H4 (cell line): ENCODE results near the gene IL27RA. TPM values are rescaled to one million over a fixed set of nuclear protein-coding genes. Genes with fewer than 3 reads are reported as not detected.
"Not testable (repeated sequence)": the region's sequence is repeated elsewhere in the genome, so short reads cannot be mapped to it uniquely, and the experiment has no call there.

Experiments used
- DNase-seq: peaks from one replicate; pipeline ENCODE4 v3.0.0-alpha.2; 2015; ENCODE audit warnings: low spot score
- total RNA-seq: library from RNA; depleted of rRNA; stranded (reverse); fragments of >200 nt; shearing (Covaris generic); gene quantifications from 2 replicates; pipeline ENCODE4 v1.2.3, GENCODE V29; 2014

IL27RA gene
- total RNA-seq, 1 experiment from 2014 or later, result 13.9 TPM

DNA sequence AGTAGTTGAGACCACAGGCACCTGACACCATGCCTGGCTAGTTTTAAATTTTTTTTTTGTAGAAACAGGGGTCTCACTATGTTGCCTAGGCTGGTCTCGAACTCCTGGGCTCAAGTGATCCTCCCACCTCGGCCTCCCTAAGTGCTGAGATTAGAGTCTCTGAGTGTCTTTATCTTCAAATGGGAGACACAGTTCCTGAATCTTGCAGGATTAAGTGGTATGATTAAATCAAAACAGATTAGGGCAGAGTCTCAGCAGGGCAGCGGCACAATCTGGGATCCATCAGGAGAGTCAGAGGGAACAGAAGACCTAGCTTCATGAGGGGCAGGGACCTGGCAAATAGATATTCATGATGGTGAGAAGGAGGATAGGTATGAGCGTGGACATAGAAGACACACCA is 2.7 kb upstream of the IL27RA start:
- no peak for DNase-seq

DNA sequence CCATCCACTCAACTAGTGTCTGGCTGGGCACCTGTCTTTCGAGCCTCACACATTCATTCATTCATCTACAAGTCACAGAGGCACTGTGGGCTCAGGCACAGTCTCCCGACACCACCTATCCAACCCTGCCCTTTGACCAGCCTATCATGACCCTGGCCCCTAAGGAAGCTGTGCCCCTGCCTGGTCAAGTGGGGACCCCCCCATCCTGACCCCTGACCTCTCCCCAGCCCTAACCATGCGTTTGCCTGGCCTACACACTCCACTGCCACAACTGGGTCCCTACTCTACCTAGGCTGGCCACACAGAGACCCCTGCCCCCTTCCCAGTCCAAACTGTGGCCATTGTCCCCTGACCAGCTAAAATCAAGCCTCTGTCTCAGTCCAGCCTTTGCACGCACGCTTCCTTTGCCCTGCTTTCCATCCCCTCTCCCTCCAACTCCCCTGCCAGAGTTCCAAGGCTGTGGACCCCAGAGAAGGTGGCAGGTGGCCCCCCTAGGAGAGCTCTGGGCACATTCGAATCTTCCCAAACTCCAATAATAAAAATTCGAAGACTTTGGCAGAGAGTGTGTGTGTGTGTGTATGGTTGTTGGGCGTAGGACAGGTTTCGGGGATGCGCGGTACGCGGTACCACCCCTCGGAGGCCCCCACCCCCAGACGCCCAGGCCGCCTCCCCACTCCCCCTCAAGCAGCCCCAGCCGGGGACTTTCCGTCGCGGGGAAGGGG is 404 bp upstream of the IL27RA start:
- DNase-seq, result no peak

- no peak for DNase-seq
Observed at GRCh38 chr19:14033946-14034345, 2.4 kb downstream of the IL27RA start.

- DNase-seq, result not testable (repeated sequence)
Observed at GRCh38 chr19:14035159-14035558, 3.6 kb downstream of the IL27RA start.

DNA sequence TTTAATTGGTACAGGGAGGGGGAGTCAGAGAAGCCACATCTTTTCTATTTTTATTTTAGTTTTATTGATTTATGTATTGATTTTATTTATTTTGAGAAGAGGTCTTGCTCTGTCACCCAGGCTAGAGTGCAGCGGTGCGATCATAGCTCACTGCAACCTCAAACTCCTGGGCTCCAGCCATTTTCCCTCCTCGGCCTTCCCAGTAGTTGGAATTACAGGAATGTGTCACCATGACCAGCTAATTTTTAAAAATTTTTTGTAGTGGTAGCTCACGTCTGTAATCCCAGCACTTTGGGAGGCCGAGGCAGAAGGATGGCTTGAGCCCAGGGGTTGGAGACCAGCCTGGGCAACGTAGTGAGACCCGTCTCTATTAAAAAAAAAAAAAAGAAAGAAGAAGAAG is 4.1 kb downstream of the IL27RA start:
- DNase-seq, result no peak

GRCh38 chr19:14039181-14039580 is 7.6 kb downstream of the IL27RA start:
- no peak for DNase-seq

GRCh38 chr19:14042659-14043608 is 11.4 kb downstream of the IL27RA start:
- DNase-seq, result peak; percentile 68

GRCh38 chr19:14047866-14048265 is 16.3 kb downstream of the IL27RA start:
- DNase-seq, result not testable (repeated sequence)

DNA sequence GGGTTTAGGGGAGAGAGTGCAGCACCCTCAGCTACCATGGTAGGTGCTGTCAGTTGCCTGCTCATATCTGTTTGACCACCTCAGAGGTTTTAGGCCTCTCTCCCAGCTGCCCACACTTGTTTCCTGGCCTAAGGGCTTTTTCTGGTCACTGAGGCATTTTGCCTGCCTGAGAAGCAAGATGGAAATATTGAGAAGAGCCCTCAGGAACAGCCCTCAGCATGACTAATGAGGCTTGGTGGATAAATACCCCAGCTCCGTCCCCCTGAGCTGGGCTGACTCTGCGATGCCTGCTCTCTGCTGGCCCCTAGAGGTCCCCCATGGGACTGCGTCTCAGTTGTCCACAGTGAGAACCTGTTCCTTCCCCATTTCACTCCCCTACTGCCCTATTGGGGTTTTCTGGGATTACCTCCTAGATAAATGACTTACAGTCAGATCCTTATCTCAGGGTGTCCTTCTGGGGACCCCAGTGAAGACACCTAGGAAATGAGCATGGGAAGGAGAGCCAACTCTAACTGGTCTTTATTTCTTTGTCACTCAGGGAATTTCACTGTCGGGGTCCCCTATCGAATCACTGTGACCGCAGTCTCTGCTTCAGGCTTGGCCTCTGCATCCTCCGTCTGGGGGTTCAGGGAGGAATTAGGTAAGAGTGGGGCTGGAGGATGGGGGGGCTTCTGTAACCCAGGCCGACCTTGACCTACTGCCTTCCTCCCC is 17.0 kb downstream of the IL27RA start:
- DNase-seq, result peak; percentile 50

GRCh38 chr19:14050512-14050911 is 18.9 kb downstream of the IL27RA start:
- DNase-seq, result no peak

DNA sequence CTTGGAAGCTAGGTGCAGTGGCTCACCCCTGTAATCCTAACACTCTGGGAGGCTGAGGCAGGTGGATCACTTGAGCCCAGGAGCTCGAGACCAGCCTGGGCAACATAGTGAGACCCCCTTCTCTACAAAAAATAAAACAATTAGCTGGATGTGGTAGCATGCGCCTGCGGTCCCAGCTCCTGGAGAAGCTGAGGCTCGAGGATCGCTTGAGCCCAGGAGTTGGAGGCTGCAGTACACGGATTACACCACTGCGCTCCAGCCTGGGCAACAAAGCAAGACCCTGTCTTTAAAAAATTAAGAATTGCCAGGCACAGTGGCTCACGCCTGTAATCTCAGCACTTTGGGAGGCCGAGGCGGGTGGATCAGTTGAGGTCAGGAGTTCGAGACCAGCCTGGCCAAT is 19.4 kb downstream of the IL27RA start:
- not testable (repeated sequence) for DNase-seq

- DNase-seq, result no peak
Observed at GRCh38 chr19:14051980-14052379, 20.4 kb downstream of the IL27RA start.

DNA sequence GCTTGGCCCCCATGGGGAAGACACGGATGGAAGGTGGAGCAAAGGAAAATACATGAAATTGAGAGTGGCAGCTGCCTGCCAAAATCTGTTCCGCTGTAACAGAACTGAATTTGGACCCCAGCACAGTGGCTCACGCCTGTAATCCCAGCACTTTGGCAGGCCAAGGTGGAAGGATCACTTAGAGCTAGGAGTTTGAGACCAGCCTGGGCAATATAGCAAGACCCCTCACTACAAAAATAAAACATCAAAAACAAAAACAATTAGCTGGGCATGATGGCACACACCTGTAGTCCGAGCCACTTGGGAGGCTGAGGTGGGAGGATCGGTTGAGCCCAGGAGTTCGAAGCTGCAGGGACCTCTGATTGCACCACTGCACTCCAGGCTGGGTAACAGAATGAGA is 20.9 kb downstream of the IL27RA start:
- no peak for DNase-seq

DNA sequence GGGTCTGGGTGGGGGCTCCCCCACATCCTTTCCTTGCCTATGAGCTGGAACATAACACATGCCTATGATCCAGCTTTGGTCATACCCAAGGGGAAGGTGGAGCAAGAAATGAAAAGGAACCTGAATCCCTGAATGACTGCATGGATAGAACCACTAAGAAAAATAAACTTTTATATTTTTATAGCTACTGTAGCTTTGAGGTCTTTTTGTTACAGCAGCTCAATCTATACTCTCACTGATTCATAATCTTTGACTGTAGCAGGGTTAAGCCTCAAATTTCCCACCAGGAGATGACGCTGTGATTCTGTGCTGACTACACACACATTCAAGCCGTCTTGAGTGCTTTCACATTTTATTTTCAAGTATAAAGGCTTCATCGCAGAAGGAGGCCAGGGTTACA is 21.5 kb downstream of the IL27RA start:
- DNase-seq, result no peak

DNA sequence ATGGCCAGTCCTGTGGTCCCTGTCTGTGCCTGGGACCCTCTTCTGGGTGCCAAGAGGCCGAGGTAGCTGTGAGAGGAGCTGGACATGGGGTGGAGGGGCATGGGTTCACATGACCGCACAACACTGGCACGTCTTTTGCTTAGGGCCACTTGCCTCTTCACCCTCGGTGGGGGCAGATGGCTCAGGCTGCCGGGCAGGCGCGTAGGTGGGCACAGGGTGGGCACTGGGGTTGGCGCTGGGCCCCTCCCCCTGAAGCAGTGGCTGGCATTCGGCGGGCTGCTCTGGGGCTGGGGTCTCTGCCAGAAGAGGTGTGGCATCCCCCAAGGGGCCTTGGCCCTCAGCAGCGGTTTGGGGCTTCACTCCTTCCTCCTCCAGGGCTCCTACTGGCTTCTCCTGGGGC is 21.9 kb downstream of the IL27RA start:
- DNase-seq, result no peak

GRCh38 chr19:14054099-14054498 is 22.5 kb downstream of the IL27RA start:
- no peak for DNase-seq

DNA sequence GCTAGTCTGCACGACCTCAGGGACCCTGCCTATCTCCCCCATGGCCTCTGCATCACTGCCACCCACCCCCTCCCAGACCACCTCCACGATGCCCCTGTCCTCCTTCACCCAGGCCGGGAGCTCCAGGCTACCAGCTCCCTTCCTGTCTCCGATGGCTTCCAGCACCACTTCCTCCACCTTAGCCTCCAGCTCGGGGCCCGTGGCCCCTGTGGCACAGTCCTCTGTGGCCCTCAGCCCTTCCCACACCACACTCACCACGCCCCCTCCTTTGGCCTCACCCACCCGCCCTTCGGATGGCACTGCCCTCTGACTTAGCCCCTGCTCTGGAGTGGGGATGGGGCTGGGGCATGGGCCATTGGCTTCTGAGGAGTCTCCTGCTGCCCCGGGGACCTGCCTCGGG is 23.2 kb downstream of the IL27RA start:
- DNase-seq, result no peak

GRCh38 chr19:14055396-14055795 is 23.8 kb downstream of the IL27RA start:
- no peak for DNase-seq

DNA sequence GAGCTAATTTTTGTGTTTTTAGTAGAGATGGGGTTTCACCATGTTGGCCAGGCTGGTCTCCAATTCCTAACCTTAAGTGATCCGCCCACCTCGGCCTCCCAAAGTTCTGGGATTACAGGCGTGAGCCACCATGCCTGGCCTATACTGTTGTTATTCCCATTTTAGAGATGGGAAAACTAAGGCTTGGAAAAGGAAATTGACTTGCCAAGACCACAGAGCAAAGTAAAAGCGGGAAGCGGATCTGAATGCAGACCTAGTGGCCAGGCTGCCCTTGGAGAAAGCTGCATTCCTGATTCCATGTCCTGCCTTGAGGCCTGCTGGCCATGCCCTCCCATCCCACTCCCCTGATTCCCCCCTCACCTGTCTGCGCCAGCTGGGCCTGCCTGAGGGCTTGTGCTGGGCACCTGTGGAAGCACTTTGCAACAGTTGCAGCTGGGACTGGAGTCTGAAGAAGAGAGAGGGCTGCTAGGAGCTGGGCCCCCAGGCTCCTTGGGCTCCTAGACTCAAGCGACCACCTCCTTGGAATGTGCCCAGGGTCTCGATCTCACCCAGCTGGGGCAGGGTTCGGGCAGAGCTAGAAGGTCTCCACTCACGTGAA is 24.6 kb downstream of the IL27RA start:
- no peak for DNase-seq

- DNase-seq, result no peak
Observed at GRCh38 chr19:14056741-14057356, 25.3 kb downstream of the IL27RA start.
